Measurements from ENCODE around the gene ANKRD28.
"Not testable (repeated sequence)": the region's sequence is repeated elsewhere in the genome, so short reads cannot be mapped to it uniquely, and the experiment has no call there.

ANKRD28 gene

GRCh38 chr3:15797642-15798303 is at the start of gene ANKRD28:
TSS of gene ANKRD28 (minus strand) at chr3:15797979. CDS start at chr3:15796521, 1,458 bp downstream.
- no peak for DNase-seq

- no peak for DNase-seq
Measured at GRCh38 chr3:15847239-15847638, 49.5 kb upstream of the ANKRD28 start.

GRCh38 chr3:15846606-15847005 is 48.8 kb upstream of the ANKRD28 start:
- DNase-seq = no peak

- no peak for DNase-seq
Measured at GRCh38 chr3:15845475-15845874, 47.7 kb upstream of the ANKRD28 start.

- no peak for DNase-seq
Measured at GRCh38 chr3:15844889-15845288, 47.1 kb upstream of the ANKRD28 start.

- DNase-seq = not testable (repeated sequence)
Measured at GRCh38 chr3:15841091-15841973, 43.6 kb upstream of the ANKRD28 start.

- DNase-seq = no peak
Measured at GRCh38 chr3:15839568-15839967, 41.8 kb upstream of the ANKRD28 start.

GRCh38 chr3:15831927-15832326 is 34.1 kb upstream of the ANKRD28 start:
- no peak for DNase-seq

GRCh38 chr3:15825016-15825415 is 27.2 kb upstream of the ANKRD28 start:
- no peak for DNase-seq

- no peak for DNase-seq
Measured at GRCh38 chr3:15823092-15823491, 25.3 kb upstream of the ANKRD28 start.

- DNase-seq = no peak
Measured at GRCh38 chr3:15822281-15822680, 24.5 kb upstream of the ANKRD28 start.

GRCh38 chr3:15820911-15821310 is 23.1 kb upstream of the ANKRD28 start:
- DNase-seq = no peak

GRCh38 chr3:15819576-15819975 is 21.8 kb upstream of the ANKRD28 start:
- no peak for DNase-seq

GRCh38 chr3:15819043-15819442 is 21.3 kb upstream of the ANKRD28 start:
- no peak for DNase-seq

- peak; percentile 6 for DNase-seq
Measured at GRCh38 chr3:15815696-15816095, 17.9 kb upstream of the ANKRD28 start.

- not testable (repeated sequence) for DNase-seq
Measured at GRCh38 chr3:15813079-15813478, 15.3 kb upstream of the ANKRD28 start.

- DNase-seq = peak; percentile 8
Measured at GRCh38 chr3:15812183-15812582, 14.4 kb upstream of the ANKRD28 start.

GRCh38 chr3:15810702-15811101 is 12.9 kb upstream of the ANKRD28 start:
- no peak for DNase-seq

- no peak for DNase-seq
Measured at GRCh38 chr3:15809313-15809712, 11.5 kb upstream of the ANKRD28 start.

- DNase-seq = no peak
Measured at GRCh38 chr3:15808679-15809310, 11.0 kb upstream of the ANKRD28 start.

GRCh38 chr3:15805756-15806266 is 8.0 kb upstream of the ANKRD28 start:
- no peak for DNase-seq

GRCh38 chr3:15804553-15805095 is 6.8 kb upstream of the ANKRD28 start:
- DNase-seq = no peak

- DNase-seq = no peak
Measured at GRCh38 chr3:15803921-15804320, 6.1 kb upstream of the ANKRD28 start.
